ENCODE results near the gene CUTC.
A peak's percentile ranks its signal among the peaks of the same experiment; 100 is the strongest.
"Not testable (repeated sequence)": the region's sequence is repeated elsewhere in the genome, so short reads cannot be mapped to it uniquely, and the experiment has no call there.

Gene CUTC

GRCh38 chr10:99732033-99732842 is at the start of gene CUTC, which contains the start of gene COX15:
Gene CUTC (plus strand): TSS chr10:99732234. CDS start chr10:99732349, 115 bp downstream.
Gene COX15 (minus strand): TSS chr10:99732127. CDS start chr10:99732049, 78 bp downstream.
- peak; percentile 94 for DNase-seq

DNA sequence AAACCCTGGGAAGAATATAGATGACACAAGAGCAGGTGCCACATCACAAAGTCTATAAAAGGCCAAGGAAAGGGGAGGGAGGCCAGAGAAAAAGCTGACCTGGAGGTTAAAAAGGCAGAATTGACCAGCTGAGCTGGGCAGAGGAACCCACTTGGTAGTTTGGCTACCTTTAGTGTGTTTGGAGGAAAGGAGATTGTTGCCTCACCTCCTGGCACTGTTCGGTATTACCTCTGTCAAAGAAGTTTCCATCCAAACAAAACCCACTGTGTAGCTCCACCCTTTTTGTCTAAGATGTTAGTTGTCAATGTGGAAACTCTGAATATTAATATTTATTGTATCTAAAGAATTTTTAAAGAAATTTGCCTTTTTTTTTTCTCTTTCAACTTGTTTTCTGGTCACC is 49.3 kb upstream of the CUTC start:
- DNase-seq, result no peak

DNA sequence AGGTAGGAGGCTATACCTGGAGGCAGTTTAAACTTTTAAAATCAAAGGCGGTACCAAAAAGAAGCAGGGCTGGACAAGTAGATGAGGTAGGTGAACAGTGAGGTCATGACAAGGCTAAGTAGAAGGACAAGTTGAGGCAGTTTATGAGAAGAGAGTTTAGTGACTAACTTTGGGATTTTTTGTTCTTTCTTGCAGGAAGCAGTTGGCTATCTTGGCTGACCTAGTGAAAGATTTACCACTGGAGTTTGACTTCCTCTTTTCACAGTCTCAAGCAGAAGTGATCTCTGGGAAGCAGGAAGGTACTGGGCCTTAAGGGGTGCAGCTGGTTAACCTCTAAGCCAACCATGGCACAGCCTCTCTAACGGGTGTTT is 46.5 kb upstream of the CUTC start:
- DNase-seq, result no peak

DNA sequence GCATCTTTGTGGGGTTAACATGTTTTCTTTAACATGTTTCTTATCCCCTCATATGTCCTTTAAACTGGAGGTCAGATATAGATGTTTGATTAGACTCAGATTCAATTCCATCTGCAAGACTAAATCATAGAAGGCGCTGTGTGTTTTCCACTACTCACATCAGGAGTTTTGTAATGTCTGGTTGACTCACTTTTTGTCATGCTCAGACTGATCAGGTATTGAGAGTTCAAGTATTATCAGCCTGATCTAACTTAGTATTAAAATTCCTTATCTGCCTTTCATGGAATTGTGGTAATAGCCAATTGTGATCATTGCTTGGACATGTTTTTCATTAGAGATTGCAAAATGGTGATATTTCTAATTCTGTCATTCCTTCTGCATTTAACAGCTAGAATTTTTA is 42.6 kb upstream of the CUTC start:
- no peak for DNase-seq

- no peak for DNase-seq
Measured at GRCh38 chr10:99693933-99694583, 38.0 kb upstream of the CUTC start.

GRCh38 chr10:99695761-99696160 is 36.3 kb upstream of the CUTC start:
- DNase-seq, result no peak

DNA sequence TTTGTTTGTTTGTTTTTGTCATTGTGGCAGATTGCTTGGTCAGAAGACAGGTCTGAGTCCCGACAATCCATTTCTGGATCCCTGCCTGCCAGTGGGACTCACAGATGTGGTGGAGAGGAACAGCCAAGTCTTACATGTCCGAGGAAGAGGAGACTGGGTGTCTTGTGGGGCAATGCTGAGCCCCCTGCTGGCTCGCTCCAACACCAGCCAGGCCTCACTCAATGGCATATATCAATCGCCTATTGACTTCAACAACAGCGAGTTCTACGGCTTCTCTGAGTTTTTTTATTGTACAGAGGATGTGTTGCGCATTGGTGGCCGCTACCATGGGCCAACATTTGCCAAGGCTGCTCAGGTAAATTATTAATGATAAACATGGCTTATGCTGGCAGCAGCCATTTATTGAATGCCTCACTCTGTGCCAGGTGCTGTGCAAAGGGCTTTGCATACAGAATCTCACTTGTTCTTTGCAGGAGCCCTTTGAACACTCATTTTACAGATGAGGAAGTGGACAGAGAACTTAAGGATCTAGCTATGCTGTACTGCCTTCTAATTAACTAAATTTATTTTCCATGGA is 33.4 kb upstream of the CUTC start:
- no peak for DNase-seq

DNA sequence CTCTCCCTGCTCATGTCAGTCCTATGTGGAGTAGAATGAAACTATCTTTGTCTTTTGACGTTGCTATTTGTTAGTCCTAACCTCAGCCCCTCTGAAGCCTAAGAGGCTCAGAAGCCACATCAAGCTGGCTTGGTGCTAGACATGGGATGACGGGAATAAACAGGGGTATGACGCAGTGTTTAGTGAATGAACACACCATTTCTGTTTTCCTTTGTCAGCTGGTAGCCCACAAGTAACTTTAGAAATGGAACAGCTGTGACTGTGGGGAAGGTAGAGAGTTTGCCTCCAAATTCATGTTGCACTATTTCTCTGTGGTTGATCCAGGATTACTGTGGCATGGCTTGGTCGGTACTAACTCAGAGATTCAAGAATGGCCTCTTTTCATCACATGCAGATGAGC is 31.4 kb upstream of the CUTC start:
- DNase-seq, result no peak

DNA sequence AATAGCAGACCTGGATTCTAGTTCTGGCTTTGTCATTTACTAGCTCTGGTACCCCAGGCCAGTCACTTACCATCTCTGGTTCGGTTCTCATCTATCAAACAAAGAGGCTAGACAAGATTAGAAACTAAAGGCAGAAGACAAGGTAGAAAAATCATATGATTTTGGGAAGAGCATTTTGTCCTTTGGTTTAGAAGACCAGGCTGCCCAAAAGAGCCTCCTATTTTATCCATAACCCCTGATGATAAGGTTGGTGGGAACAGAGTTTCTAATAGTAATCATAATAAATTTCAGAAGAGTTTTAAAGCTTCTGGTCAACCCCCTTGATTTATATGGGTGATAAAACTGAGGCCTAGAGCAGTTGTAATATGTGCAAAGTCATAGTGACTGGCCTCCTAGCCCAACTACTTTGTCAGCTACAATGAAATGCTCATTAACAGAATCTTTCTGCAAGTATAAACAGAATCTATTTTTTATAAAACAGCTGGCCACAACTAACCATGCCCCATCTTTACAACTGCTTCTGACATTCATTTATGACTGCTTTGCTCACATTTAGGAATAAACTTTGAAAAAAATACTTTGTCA is 23.5 kb upstream of the CUTC start:
- DNase-seq, result no peak

DNA sequence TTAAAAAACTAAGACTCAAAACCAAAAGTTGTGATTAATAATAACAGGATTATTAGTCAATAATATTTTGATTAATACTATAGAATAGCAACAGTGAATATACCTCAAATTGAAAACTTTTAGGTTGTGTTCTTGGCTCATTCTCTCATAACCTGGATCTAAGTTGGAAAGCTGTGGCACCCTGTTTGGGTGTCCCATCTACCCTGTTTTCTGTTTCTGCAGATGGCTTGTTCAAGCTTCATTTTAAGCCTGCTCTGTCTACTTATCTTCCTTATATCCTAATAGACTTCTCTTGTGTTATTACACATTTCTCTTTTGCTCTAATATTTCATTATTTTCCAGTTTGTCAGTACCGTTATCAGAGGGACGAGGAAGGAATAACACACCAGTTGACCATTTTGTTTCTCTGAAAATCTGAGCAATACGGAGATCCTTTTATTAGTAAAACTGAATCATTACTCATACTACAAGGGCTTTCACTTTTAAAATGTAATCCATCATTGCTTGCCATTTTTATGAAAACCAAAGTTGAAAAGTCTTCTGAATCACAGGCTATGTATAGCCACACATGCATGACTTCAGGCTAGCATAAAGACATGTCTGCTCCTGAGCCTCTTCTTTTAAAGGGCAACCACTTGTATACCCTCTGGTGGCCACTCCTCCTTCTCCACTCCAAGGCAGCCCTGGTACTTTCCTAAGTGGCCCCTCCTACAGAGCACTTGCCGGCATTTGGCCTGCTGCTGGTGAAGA is 22.4 kb upstream of the CUTC start:
- peak; percentile 3 for DNase-seq

GRCh38 chr10:99711129-99711719 is 20.8 kb upstream of the CUTC start:
- no peak for DNase-seq

DNA sequence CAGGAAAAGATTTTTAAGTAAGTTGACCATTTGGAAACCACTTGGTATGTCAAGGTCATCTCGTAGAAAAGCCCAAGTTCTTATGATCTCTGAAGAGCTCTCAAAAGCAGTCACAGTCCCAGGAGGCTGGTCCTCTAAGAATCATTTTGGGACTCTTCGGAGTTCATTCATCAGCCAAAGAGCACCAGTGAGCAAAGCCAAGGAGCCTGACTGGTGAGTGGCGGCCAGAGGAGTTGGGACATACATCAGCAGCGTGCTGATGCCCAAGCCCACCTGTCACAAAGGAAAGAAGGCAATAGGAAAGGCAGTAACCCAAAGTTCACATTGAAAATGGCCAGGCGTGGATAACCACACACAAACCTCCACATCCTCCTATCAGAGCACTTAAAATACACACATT is 17.6 kb upstream of the CUTC start:
- DNase-seq, result no peak

DNA sequence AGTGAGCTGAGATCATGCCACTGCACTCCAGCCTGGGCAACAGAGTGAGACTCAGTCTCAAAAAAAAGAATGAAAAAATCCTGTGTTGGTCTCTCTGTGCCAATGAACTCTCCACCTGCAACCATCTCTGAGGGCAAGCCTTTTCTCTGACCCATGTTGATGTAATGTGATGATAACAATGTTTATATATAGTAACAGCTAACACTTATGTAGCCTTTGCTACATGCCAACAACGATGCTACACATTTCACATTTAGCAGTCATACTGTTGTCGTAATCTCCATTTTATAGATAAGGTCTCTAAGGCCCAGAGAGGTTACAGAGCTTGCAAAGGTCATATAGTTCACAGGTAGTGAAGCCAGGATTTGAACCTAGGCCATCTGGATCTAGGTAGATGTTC is 11.6 kb upstream of the CUTC start:
- DNase-seq, result no peak

GRCh38 chr10:99730026-99730425 is 2.0 kb upstream of the CUTC start:
- no peak for DNase-seq

DNA sequence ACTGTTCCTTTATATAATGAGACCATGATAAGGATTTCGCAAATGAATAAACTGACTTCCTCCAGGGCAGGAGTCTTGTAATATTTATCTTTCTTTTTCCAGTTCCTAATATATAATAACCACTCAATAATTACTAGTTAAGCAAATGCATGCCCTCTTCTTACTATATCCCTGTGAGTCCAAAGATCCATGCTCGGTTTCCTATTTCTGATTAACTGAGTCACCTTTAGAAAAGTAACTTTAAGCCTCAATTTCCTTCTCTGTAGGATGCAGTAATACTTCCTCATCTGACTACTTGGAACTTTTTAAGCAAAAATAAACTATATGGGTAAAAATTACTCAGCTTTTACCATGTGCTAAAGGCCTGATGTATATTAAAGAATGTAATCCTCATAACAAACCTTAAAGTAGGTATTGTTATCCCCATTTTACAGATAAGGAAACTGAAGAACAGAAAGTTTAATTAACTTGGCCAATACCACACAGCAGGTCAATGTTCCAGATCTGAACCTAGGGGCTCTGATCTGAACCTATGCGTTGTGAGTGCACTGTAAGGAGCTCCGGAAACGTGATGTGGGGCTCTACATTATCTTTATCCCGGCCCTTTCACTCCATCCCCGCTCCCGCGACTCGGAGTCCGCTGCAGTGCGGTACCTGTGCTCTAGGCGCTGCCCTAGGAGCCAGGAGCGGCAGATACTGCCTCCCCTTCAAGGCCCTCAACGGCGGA is 565 bp upstream of the CUTC start:
- no peak for DNase-seq

- DNase-seq, result peak; percentile 30
Measured at GRCh38 chr10:99733366-99733765, 1.3 kb downstream of the CUTC start.

DNA sequence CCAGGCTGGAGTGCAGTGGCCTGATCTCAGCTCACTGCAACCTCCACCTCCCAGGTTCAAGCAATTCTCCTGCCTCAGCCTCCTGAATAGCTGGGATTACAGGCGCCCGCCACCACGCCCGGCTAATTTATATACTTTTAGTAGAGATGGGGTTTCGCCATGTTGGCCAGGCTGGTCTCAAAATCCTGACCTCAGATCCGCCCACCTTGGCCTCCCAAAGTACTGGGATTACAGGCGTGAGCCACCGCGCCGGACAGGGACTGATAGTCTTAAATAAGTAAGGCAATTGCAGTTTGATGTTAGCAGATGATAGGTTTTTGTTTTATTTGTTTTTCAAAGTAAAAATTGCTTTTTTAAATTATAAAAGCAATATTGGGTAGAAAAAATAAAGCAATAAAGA is 2.1 kb downstream of the CUTC start:
- DNase-seq, result not testable (repeated sequence)

DNA sequence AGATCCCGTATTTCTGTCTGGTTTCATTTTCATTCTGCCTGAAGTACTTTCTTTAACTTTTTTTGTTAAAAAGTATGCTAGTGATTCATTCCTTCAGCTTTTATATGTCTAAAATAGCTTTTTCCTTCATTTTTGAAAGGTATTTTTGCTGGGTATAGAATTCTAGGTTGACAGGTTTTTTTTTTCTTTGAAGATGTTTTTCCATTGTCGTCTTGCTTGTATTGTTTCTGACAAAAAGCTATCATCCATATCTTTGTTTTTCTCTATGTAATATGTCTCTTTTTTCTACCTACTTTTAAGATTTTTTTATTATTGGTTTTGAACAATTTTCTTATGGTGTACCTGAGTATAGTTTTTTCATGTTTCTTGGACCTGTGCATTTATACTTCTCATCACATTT is 8.2 kb downstream of the CUTC start:
- DNase-seq, result no peak

DNA sequence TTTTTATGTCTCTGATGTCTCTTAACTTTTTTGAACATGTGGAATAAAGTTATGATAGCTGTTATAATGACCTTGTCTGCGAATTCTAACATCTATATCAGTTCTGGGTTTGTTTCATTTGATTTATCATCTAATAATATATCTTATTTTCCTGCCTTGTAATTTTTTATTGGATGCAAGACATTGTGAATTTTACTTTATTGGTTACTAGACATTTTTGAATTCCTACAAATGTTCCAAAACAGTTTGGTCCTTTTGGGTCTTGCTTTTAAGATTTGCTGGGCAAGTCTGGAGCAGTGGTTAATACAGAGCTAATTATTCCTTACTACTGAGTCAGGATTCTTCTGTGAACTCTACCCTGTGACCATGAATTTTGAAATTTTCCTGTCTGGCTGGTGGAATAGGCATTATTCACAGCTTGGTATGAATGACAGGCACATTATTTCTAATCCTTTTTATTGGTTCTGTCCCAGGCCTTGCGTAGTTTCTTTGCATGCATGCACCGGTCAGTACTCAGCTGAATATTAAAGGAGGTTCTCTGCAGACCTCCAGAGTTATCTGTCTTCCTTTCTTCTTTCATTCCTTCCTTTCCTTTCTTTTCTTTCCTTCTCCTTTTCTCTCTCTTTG is 9.0 kb downstream of the CUTC start:
- DNase-seq, result no peak

DNA sequence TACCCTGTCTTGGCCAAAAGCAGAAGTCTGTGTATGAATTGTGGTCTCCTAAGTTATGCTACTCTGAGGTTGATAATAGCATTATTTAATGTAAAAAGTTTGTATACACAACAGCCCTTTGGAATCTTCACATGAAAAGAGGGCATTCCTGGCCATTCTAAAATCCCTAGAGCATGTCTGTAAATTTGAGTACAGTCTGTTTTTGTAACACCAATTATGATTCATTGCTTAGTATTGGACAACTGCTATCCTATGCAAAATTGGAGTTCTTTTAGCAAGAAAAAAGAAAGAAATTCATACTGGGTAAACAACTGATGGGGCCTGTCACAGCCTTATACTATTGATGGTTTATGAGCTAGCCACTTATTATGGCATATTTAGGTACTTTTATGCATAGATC is 10.2 kb downstream of the CUTC start:
- DNase-seq, result no peak

DNA sequence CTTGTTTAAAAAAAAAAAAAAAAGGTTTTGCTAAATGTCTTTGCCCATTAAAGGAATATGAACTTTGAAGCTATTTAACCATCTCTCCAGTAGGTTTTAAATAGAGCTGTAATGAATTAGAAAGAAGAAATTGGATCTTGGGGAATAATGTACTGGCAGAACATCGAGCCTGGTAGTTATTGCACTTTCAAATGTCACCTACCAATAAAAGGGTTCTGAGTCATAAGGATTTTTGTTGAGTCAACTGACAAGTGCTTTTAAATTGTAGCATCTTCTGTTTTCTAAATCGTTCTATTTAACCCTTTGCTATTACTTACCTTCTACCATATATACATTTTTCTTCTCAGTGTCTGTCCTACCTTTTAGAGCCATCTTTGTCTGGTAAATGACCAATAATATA is 10.7 kb downstream of the CUTC start:
- no peak for DNase-seq

GRCh38 chr10:99743841-99744240 is 11.8 kb downstream of the CUTC start:
- DNase-seq, result no peak

All from NCI-H2227 treated with DMSO at 0.1 percent for 48 hours (cell line).